Panc1 (cell line): Measurements from ENCODE around the gene SLC6A7. TPM values are rescaled to one million over a fixed set of nuclear protein-coding genes. Genes with fewer than 3 reads are reported as not detected.

Experiments
- ATAC-seq: fragments of 200-7000 bp; cut with Tn5 transposase; 2 replicates; pipeline ENCODE4 v1.9.1; 2020; ENCODE audit warnings: mild to moderate bottlenecking, moderate library complexity
- BruUV-seq: library from RNA; stranded (reverse); fragments of 400-500 nt; replicated peaks from 2 replicates; lab custom pipeline; 2021; lab: Mats Ljungman, UMichigan
- CTCF ChIA-PET: fragments of 300-600 bp; sonication (Branson Sonifier 250); formaldehyde crosslinking; loops from one replicate; lab custom pipeline; 2022; ENCODE audit warnings: antibody characterized with exemption; lab: Charles Lee
- POLR2A ChIA-PET: fragments of 300-600 bp; sonication (Branson Sonifier 250); formaldehyde crosslinking; loops from one replicate; lab custom pipeline; 2022; ENCODE audit warnings: antibody characterized with exemption; lab: Charles Lee
- DNase-seq: peaks from one replicate; pipeline ENCODE4 v3.0.0-alpha.2; 2010; ENCODE audit warnings: low read depth, low spot score
- H3K27ac ChIP-seq: 2 replicates; pipeline ENCODE4 v1.5.1; 2011; ENCODE audit warnings: mild to moderate bottlenecking, low read length, inconsistent platforms
- H3K27me3 ChIP-seq: fragments of 200-500 bp; sonication (Bioruptor generic); 2 replicates; pipeline ENCODE4 v1.6.0; 2014; ENCODE audit warnings: low read length, inconsistent platforms; ENCODE audit not compliant: control insufficient read depth, insufficient read depth
- H3K36me3 ChIP-seq: fragments of 200-500 bp; sonication (Bioruptor generic); 2 replicates; pipeline ENCODE4 v1.5.1; 2014; ENCODE audit warnings: inconsistent platforms, mild to moderate bottlenecking, low read length, moderate library complexity; ENCODE audit not compliant: control insufficient read depth, insufficient read depth
- H3K4me1 ChIP-seq: 2 replicates; pipeline ENCODE4 v1.5.1; 2011; ENCODE audit warnings: inconsistent platforms, mild to moderate bottlenecking, low read length, moderate library complexity; ENCODE audit not compliant: control insufficient read depth, insufficient read depth
- H3K4me3 ChIP-seq, 2 experiments: 2 replicates each; pipeline ENCODE4 v1.5.1; 2011 to 2012; ENCODE audit warnings: low read depth in 2 of 2, low read length in 2 of 2, mild to moderate bottlenecking in 2 of 2, inconsistent platforms in 1 of 2, moderate library complexity in 1 of 2
- H3K9me3 ChIP-seq: fragments of 200-500 bp; sonication (Bioruptor generic); 2 replicates; pipeline ENCODE4 v1.5.1; 2014; ENCODE audit warnings: low read depth, mild to moderate bottlenecking, inconsistent platforms, low read length, moderate library complexity; ENCODE audit not compliant: control insufficient read depth, insufficient read depth
- POLR2AphosphoS5 ChIP-seq: IDR thresholded peaks from 2 replicates; pipeline ENCODE4 v1.6.1; 2012; ENCODE audit warnings: mild to moderate bottlenecking, low read depth, low read length, moderate library complexity
- SIN3A ChIP-seq: IDR thresholded peaks from 2 replicates; pipeline ENCODE4 v1.6.1; 2012; ENCODE audit warnings: low read depth, mild to moderate bottlenecking, low read length, moderate library complexity, borderline replicate concordance; ENCODE audit not compliant: insufficient read depth
- TCF7L2 ChIP-seq: IDR thresholded peaks from 2 replicates; pipeline ENCODE4 v1.6.1; 2011; ENCODE audit warnings: mild to moderate bottlenecking, low read depth, low read length, inconsistent platforms
- in situ Hi-C: cut with HindIII; loops from 2 replicates; pipeline ENCODE4 v1.10.0; 2016; ENCODE audit warnings: low sequenced_read_pairs, low pct_unique_long_range_greater_than_20kb
- intact Hi-C: fragments of 100-400 bp; cut with micrococcal nuclease; formaldehyde crosslinking; loops from one replicate; pipeline ENCODE4 v1.10.0; 2022; ENCODE audit not compliant: unreplicated experiment
- total RNA-seq: library from RNA; stranded (reverse); gene quantifications from one replicate; pipeline ENCODE4 v1.2.1, GENCODE V29; 2021; ENCODE audit not compliant: unreplicated experiment
- TF ChIP-seq, protein P1 (sequence below): fragments of 450-650 bp; IDR thresholded peaks from 2 replicates; pipeline ENCODE4 v1.5.1; 2017; ENCODE audit warnings: mild to moderate bottlenecking
- TF ChIP-seq, protein P2 (sequence below), 2 experiments: IDR thresholded peaks; 2 replicates each; pipeline ENCODE4 v1.6.1; 2011 to 2012; ENCODE audit warnings: low read depth in 2 of 2, control low read depth in 1 of 2, low read length in 1 of 2, mild to moderate bottlenecking in 1 of 2, moderate library complexity in 1 of 2; ENCODE audit not compliant: insufficient read depth in 1 of 2

Gene SLC6A7
- total RNA-seq, 1 experiment from 2014 or later, result not detected

DNA sequence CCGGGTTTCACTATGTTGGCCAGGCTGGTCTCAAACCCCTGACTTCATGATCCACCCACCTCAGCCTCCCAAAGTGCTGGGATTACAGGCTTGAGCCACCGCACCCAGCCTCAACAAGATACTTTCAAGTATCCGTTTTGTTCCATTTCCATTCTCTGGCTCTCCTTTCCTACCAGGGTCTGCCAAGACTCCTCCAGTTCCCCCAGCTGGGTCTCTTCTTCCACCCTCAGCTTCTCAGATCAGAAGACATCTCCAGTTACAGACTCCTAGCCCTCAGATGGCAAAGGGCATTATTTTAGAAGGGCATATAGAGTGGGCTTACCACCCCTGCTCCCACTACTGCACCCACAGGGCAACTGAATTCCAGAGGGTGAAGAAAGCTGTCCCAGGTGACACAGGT lies 32.7 kb upstream of the SLC6A7 start:
- in situ Hi-C loops (no loop called here), intact Hi-C loops (no loop called here)
- Histone ChIP-seq H3K36me3 (no peaks in the 10 kb centered on the region), H3K27me3 (no peaks in the 10 kb centered on the region), H3K4me1 (peaks cover 8% of the 10 kb centered on the region), H3K9me3 (no peaks in the 10 kb centered on the region), H3K4me3 (no peak overlapping the region), H3K27ac (no peak overlapping the region)
- no peak for DNase-seq
- BruUV-seq, result no TSS peak
- ATAC-seq, result no peak
- ChIA-PET POLR2A (no interaction called here), CTCF (interaction anchor here (0.7 kb wide), 1 partner anchor 130 kb away, joined by 3 read pairs; no protein-coding TSS in a partner anchor)
- TF ChIP-seq SIN3A, result no peak
- TF ChIP-seq POLR2AphosphoS5, result no peak
- TF ChIP-seq, protein P1, sequence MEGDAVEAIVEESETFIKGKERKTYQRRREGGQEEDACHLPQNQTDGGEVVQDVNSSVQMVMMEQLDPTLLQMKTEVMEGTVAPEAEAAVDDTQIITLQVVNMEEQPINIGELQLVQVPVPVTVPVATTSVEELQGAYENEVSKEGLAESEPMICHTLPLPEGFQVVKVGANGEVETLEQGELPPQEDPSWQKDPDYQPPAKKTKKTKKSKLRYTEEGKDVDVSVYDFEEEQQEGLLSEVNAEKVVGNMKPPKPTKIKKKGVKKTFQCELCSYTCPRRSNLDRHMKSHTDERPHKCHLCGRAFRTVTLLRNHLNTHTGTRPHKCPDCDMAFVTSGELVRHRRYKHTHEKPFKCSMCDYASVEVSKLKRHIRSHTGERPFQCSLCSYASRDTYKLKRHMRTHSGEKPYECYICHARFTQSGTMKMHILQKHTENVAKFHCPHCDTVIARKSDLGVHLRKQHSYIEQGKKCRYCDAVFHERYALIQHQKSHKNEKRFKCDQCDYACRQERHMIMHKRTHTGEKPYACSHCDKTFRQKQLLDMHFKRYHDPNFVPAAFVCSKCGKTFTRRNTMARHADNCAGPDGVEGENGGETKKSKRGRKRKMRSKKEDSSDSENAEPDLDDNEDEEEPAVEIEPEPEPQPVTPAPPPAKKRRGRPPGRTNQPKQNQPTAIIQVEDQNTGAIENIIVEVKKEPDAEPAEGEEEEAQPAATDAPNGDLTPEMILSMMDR, result no peak
- TF ChIP-seq, protein P2, sequence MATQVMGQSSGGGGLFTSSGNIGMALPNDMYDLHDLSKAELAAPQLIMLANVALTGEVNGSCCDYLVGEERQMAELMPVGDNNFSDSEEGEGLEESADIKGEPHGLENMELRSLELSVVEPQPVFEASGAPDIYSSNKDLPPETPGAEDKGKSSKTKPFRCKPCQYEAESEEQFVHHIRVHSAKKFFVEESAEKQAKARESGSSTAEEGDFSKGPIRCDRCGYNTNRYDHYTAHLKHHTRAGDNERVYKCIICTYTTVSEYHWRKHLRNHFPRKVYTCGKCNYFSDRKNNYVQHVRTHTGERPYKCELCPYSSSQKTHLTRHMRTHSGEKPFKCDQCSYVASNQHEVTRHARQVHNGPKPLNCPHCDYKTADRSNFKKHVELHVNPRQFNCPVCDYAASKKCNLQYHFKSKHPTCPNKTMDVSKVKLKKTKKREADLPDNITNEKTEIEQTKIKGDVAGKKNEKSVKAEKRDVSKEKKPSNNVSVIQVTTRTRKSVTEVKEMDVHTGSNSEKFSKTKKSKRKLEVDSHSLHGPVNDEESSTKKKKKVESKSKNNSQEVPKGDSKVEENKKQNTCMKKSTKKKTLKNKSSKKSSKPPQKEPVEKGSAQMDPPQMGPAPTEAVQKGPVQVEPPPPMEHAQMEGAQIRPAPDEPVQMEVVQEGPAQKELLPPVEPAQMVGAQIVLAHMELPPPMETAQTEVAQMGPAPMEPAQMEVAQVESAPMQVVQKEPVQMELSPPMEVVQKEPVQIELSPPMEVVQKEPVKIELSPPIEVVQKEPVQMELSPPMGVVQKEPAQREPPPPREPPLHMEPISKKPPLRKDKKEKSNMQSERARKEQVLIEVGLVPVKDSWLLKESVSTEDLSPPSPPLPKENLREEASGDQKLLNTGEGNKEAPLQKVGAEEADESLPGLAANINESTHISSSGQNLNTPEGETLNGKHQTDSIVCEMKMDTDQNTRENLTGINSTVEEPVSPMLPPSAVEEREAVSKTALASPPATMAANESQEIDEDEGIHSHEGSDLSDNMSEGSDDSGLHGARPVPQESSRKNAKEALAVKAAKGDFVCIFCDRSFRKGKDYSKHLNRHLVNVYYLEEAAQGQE (IDR thresholded peaks at IDR 0.05; ENCODE audit: insufficient read depth in 1 of 2, low read depth in 2 of 2, low read length in 1 of 2), result no peak

DNA sequence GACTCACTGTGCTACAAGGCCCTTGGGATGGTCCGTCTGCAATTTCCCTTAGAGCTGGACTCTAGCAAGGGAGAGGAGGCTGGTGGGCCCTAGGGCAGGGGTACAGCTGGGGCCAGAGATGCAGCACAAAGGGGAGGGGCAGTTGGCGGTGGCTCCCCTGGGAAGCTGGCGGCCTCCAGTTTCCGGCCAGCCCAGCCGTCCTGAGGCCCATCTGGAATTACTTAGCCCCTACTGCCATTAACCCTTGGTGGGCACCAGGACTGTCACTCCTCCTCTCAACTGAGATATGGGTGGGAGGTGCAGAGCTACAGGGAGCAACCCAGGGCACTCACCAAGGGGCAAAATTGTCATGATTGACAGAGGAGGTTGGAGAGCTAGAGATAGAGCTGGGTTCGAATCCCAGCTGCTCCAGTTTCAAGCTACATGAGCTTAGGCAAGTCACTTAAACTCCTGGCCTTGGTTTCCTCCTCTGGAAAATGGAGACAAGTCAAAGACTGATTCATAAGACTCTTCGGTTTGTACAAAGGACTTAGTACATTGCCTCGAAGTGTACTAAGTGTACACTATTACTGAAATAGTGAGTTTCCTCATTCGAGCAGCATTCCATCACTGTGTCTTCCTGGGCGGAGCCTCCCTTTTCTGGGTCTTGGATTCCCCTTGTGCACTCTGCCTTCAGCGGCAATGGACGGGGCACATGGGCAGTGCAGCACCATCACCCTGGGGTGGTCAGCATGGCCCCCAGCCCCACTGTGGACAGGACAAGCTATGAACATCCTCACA lies 31.5 kb upstream of the SLC6A7 start:
- BruUV-seq, result no TSS peak
- in situ Hi-C loops (no loop called here), intact Hi-C loops (no loop called here)
- DNase-seq (no peak), ATAC-seq (no peak)
- Histone ChIP-seq H3K27me3 (no peaks in the 10 kb centered on the region), H3K9me3 (no peaks in the 10 kb centered on the region), H3K36me3 (no peaks in the 10 kb centered on the region), H3K4me3 (no peak overlapping the region), H3K27ac (no peak overlapping the region), H3K4me1 (peaks cover 8% of the 10 kb centered on the region)
- ChIA-PET POLR2A (no interaction called here), CTCF (interaction anchor here (1.7 kb wide), 1 partner anchor 61 kb away, joined by 4 read pairs; no protein-coding TSS in a partner anchor)
- TF ChIP-seq SIN3A (no peak), POLR2AphosphoS5 (no peak), TCF7L2 (no peak)
- TF ChIP-seq, protein P2 (IDR thresholded peaks at IDR 0.05; ENCODE audit: insufficient read depth in 1 of 2, low read depth in 2 of 2, low read length in 1 of 2), result no peak
- TF ChIP-seq, protein P1, result no peak
